ENCODE measurements around the gene MT1G.

- TF ChIP-seq CTCF (IDR thresholded peaks at IDR 0.05) = no peak
- TF ChIP-seq POLR2A (IDR thresholded peaks at IDR 0.05) = no peak
Measured at GRCh38 chr16:56629531-56629930, 38.3 kb downstream of the MT1G start.

Data from adrenal gland (tissue), 5 donors.